ENCODE results near the gene NXPH4.

NXPH4 gene

GRCh38 chr12:57242691-57243454, 26.3 kb downstream of the NXPH4 start:
- DNase-seq: peak; percentile 87

GRCh38 chr12:57243521-57244311, 27.1 kb downstream of the NXPH4 start:
- DNase-seq: peak; percentile 83

DNA sequence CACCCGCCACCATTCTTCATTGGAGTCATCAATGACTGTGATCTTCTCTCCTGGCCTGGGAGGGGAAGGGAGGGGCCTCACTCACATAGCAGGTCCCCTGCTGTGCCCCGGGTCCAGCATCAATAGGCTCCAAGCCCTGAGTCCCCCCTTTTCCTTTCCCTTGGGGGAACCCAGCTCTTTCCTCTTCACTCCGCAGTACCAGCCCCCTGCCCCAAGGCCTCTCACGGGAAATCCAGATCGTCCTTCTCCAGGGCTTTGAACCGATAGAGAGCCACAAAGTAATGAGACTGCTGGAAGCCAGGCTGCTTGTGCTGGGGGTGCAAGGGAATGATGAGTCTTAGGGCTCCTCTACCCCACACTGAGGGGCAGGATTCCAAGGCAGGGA, 27.7 kb downstream of the NXPH4 start:
- no peak for DNase-seq

DNA sequence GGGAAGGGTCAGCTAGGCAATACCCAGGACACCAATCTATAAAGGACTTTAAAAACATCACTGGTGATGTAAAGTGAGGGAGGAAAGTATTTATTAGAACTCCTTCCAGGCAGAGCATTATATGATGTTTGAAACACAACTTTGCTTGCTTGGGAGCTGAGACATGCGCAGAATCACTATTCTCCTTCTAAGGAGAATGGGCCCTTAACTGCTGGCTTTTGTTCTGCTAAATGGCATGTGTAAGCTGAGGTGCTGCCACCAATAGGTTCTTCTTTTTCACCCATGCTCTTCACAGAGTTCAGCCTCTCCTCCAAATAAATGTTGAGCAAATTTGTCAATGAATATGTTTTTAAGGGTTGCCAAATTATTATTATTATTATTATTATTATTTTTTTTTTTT, 30.4 kb downstream of the NXPH4 start:
- no peak for DNase-seq

DNA sequence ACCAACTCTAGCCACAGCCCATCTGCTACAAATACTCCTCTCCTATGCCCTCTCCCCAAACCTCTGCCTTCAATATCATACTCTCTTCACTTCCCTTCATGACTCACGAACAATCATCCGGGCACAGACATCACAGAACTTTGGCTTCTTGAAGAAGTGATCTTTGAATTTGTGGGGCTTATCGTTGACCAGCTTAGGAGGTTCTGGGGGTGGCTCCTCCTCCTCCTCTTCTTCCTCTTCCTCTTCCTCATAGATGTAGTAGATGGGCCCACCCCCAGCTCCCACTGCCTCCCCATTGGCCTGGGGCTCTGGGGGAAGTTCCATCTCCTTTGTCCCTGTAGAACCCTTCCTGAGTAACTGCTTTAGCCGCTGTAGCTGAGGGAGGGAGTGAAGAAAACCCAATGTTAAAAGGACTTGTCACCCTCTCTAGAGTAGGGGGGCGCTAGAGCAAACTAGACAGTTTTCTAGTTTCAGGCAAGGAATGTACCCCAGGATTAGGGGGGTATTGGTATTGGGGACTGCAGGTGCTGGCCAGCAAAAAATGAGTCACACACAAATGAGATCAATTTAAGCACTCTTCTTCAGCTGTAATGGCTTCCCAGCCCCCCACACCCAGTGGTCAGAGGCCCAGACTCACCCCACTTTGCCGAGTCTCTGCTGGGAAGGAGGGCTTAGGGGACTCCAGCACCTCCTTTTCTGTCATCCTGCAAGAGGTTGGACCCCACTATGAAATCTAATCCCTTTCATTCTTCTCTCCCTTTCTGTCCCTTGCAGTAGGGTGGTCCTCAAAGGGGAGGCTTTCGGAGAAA, 32.5 kb downstream of the NXPH4 start:
- no peak for DNase-seq

DNA sequence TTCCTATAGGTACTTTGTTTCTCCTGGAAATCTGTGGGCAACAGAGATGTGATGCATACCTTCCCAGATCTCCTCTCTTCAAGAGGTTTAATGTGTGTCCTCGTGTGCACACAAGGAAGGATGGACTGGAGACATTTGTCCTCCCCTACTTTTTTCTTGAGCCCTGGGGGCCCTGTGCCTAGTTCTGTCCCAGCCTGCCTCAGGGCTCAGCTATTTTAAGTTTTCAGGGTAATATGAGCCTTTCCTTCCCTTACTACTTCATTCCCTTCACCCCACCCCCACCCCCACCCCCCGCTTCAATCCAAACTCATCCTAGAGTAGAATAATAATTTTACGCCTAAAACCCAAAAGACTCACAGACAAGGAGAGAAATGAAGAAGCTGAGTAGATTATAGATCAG, 33.9 kb downstream of the NXPH4 start:
- no peak for DNase-seq

DNA sequence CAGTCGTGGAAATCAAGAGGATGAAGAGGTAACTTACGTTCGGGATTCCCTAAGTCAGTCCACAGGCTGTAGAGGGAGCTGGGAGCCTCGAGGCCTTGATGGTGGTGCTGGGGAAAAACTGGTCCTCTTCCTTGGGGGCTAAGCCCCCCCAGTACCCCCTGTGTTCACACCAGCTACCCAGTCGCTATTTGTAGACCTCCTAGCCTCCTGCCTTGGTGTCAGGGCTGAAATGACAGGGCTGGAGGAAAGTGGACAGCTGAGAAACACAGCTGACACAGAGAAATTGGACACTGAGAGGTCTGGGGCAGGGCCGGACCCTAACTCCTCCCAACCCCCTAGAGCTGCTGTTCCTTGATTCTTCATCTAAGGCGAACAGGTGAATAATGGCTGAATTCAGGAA, 34.4 kb downstream of the NXPH4 start, which contains the start of gene STAC3:
Gene STAC3 (minus strand): TSS at position 232 of the 400 bp plus-strand sequence. CDS start 1,551 bp downstream, outside the sequence.
- DNase-seq: no peak

- DNase-seq: no peak
These were observed 38.1 kb downstream of the NXPH4 start for GRCh38 chr12:57254506-57255280.

DNA sequence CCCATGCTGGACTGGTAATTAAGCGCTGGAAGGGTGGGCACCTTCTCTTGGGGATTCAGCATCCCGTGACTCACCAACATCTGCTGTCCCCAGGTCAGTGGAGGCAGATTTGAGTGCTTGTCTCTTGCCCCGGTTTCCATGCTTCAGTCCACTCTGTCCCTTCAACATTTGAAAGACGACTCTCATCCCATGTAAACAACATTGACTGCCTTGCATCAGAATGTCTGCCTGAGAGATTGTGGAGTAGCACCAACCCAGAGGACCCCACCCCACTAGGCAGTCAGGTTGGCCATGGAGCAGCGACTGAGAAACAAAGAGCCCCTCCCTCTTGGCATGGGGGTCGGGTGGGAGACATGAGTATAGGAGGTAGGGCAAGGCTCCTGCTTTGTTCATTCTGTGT, 39.3 kb downstream of the NXPH4 start:
- no peak for DNase-seq

DNA sequence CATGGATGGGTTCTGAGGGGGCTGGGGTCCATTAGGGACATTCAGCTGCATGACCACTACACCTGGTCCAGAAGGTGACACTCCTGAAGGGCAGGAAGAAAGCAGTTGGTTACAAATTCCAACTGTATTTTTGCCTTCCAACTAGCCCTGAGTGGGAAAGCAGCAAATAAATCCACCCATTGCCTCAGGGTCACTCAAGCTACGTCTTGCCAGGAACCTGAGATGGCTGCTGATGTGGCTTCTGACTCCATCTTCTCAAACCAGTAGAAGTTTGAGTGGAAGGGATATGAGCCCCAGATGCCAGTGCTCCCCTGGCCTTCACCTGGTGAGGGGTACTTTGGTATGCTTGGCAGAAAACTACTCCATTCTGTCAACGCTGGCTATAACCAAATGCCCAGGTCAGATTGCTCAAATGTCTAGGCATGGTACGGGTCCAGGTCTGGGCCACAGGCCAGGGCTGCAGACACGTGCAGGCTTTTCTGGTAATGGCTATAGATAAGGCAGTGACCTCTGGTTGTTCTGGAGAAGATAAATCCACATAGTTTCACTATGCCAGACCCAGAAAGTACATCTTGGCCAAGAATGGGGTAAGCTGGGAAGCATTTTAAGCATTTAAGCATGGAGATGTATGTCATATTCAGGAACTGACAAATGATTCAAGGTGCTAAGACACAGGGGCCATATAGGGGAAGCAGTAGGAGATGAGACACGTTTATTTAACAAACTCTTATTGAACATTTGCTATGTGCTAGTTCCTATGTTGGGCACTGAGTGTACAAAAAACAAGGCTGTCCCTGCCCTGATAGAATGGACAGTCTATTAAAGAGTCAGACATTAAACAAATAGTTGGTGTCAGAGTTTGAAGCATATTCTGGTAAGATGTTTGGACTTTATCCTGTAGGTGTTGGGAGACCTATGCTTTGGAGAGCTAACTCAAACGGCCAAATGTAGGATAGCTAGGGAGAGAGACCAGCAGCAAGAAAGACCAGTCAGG, 42.7 kb downstream of the NXPH4 start:
- DNase-seq: no peak

GRCh38 chr12:57260366-57260765, 43.8 kb downstream of the NXPH4 start:
- no peak for DNase-seq

DNA sequence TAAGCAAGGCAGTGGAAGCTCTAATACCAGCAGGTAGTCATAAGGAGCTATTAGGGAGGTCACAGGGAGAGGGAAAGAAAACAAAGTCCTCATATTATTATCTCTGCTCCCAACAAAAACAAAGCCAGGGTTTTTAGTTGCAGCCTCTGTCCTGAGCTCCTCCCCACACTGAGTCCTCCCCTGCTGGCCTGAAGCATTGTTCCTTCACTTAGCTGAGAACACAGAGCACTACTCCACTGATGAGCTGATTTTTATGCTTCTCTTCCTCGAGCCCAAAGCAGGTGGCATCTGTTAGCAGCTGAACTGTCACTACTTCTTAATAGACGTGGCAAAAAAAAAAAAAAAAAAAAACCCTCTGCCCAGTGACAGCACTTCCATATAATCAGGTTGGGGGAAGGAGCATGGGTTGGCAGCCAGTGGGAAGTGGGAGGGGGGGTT, 44.9 kb downstream of the NXPH4 start:
- DNase-seq: no peak

- DNase-seq: no peak
These were observed 45.7 kb downstream of the NXPH4 start for GRCh38 chr12:57262126-57262822.

DNA sequence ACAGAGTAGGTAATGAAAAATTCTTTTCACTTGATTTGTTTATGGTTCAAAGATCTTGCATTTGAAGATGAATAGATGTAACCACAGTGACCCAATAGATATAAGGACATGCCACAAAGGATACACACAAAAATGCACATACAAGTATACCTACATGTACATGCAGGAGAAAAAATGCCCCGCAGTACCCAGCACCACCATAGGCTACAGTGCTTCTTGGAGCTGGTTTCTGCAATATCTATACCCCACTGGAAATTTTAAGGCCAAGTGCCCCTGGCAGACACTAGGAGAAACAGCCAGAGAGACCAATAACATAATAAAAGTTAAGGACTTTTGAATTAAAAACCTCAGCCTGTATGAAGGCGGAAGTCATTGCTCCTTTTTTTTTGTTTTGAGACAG, 46.5 kb downstream of the NXPH4 start:
- DNase-seq: no peak

GRCh38 chr12:57266681-57267080, 50.1 kb downstream of the NXPH4 start:
- no peak for DNase-seq

DNA sequence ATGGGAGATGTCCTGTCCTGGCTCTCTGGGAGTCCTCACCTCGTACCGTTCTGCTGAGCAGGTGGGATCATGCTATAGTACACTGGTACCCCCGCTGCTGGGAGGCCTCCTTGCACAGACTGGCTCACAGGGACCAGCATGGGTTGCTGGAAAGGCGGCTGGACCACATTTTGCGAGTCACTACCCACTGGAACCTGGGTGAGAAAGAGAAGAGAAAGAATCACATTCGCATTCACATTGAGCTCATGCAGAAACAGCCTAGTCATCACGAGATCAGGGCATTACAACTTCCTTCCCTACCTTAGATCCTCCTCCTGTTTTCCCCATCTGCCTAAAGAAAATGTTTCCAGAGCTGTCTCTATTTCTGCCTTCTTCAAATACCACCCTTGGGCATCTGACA, 51.7 kb downstream of the NXPH4 start:
- no peak for DNase-seq

- DNase-seq: no peak
These were observed 54.4 kb downstream of the NXPH4 start for GRCh38 chr12:57270966-57271470.

- no peak for DNase-seq
These were observed 56.0 kb downstream of the NXPH4 start for GRCh38 chr12:57272337-57273151.

GRCh38 chr12:57273516-57273915, 56.9 kb downstream of the NXPH4 start:
- no peak for DNase-seq
